GM19238 (cell line): ENCODE data around the gene ADCY6.

Experiments
- DNase-seq: peaks from one replicate; pipeline ENCODE4 v3.0.0; 2011; ENCODE audit warnings: low spot score; ENCODE audit not compliant: insufficient read length

ADCY6 gene

GRCh38 chr12:48788854-48789775, at the start of gene ADCY6:
TSS of gene ADCY6 (minus strand) at chr12:48789089. CDS start at chr12:48783434, 5,655 bp downstream.
- DNase-seq = peak; percentile 73

- DNase-seq = no peak
Observed at GRCh38 chr12:48838048-48838447, 49.2 kb upstream of the ADCY6 start.

GRCh38 chr12:48832321-48833060, 43.6 kb upstream of the ADCY6 start:
- no peak for DNase-seq

- DNase-seq = no peak
Observed at GRCh38 chr12:48831257-48831656, 42.4 kb upstream of the ADCY6 start.

GRCh38 chr12:48828841-48829575, 40.1 kb upstream of the ADCY6 start:
- DNase-seq = no peak

- DNase-seq = no peak
Observed at GRCh38 chr12:48828293-48828692, 39.4 kb upstream of the ADCY6 start.

GRCh38 chr12:48827513-48828096, 38.7 kb upstream of the ADCY6 start:
- DNase-seq = no peak

GRCh38 chr12:48827026-48827425, 38.1 kb upstream of the ADCY6 start:
- no peak for DNase-seq

- DNase-seq = no peak
Observed at GRCh38 chr12:48826209-48826855, 37.4 kb upstream of the ADCY6 start.

- DNase-seq = no peak
Observed at GRCh38 chr12:48824905-48825304, 36.0 kb upstream of the ADCY6 start.

- no peak for DNase-seq
Observed at GRCh38 chr12:48824112-48824511, 35.2 kb upstream of the ADCY6 start.

GRCh38 chr12:48823281-48823680, 34.4 kb upstream of the ADCY6 start:
- DNase-seq = no peak

GRCh38 chr12:48822711-48823110, 33.8 kb upstream of the ADCY6 start:
- DNase-seq = no peak

GRCh38 chr12:48822139-48822538, 33.2 kb upstream of the ADCY6 start:
- DNase-seq = no peak

- no peak for DNase-seq
Observed at GRCh38 chr12:48819986-48820725, 31.3 kb upstream of the ADCY6 start.

- DNase-seq = no peak
Observed at GRCh38 chr12:48818831-48819590, 30.1 kb upstream of the ADCY6 start.

- DNase-seq = peak; percentile 75
Observed at GRCh38 chr12:48817873-48818830, 29.3 kb upstream of the ADCY6 start, which contains the start of gene CACNB3. TSS of gene CACNB3 (plus strand) at chr12:48818496. CDS start at chr12:48818930, 434 bp downstream.
